ENCODE results near the gene NOTCH4. TPM values are rescaled to one million over a fixed set of nuclear protein-coding genes. Genes with fewer than 3 reads are reported as not detected.

The NOTCH4 gene
- total and polyA plus RNA-seq, 9 of the 15 experiments (the other 6 are each of a cell fraction or from before 2014, with no cell fraction given), result 0.24 to 4.3 (median 1.7) TPM

- TF ChIP-seq, protein P1, sequence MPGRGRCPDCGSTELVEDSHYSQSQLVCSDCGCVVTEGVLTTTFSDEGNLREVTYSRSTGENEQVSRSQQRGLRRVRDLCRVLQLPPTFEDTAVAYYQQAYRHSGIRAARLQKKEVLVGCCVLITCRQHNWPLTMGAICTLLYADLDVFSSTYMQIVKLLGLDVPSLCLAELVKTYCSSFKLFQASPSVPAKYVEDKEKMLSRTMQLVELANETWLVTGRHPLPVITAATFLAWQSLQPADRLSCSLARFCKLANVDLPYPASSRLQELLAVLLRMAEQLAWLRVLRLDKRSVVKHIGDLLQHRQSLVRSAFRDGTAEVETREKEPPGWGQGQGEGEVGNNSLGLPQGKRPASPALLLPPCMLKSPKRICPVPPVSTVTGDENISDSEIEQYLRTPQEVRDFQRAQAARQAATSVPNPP (IDR thresholded peaks at IDR 0.05; ENCODE audit: borderline replicate concordance, insufficient read depth, insufficient read length), result no peak
- peak; percentile 60; the same call in 1 of the 2 replicates for TF ChIP-seq ZBTB7A (IDR thresholded peaks at IDR 0.05; ENCODE audit: borderline replicate concordance, control insufficient read depth, low read depth, low read length)
- TF ChIP-seq KAT8 (IDR thresholded peaks at IDR 0.05; ENCODE audit: low read depth), result no peak
- TF ChIP-seq NCOA2 (IDR thresholded peaks at IDR 0.05; ENCODE audit: partially characterized antibody in 2 of 2), result no peak
- no peak for TF ChIP-seq GTF2A2 (tag; IDR thresholded peaks at IDR 0.05)
- no peak for TF ChIP-seq STAT5A (IDR thresholded peaks at IDR 0.05; ENCODE audit: borderline replicate concordance, low read length)
- TF ChIP-seq ZNF23 (CRISPR knock-in tag; IDR thresholded peaks at IDR 0.05), result no peak
- TF ChIP-seq SRSF7 (optimal IDR thresholded peaks at IDR 0.05; ENCODE audit: low read depth, low read length), result no peak
- peak; percentile 75 for TF ChIP-seq ATF3 (IDR thresholded peaks at IDR 0.05)
- TF ChIP-seq ATF3 (CRISPR knock-in tag; conservative IDR thresholded peaks at IDR 0.05), result no peak
- TF ChIP-seq TCF3 (CRISPR knock-in tag; IDR thresholded peaks at IDR 0.05), result peak; percentile 34
- TF ChIP-seq, protein P2, sequence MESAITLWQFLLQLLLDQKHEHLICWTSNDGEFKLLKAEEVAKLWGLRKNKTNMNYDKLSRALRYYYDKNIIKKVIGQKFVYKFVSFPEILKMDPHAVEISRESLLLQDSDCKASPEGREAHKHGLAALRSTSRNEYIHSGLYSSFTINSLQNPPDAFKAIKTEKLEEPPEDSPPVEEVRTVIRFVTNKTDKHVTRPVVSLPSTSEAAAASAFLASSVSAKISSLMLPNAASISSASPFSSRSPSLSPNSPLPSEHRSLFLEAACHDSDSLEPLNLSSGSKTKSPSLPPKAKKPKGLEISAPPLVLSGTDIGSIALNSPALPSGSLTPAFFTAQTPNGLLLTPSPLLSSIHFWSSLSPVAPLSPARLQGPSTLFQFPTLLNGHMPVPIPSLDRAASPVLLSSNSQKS (CRISPR knock-in tag; IDR thresholded peaks at IDR 0.05), result no peak
- no peak for TF ChIP-seq ZNF140 (CRISPR knock-in tag; IDR thresholded peaks at IDR 0.05)
- TF ChIP-seq, protein P3, sequence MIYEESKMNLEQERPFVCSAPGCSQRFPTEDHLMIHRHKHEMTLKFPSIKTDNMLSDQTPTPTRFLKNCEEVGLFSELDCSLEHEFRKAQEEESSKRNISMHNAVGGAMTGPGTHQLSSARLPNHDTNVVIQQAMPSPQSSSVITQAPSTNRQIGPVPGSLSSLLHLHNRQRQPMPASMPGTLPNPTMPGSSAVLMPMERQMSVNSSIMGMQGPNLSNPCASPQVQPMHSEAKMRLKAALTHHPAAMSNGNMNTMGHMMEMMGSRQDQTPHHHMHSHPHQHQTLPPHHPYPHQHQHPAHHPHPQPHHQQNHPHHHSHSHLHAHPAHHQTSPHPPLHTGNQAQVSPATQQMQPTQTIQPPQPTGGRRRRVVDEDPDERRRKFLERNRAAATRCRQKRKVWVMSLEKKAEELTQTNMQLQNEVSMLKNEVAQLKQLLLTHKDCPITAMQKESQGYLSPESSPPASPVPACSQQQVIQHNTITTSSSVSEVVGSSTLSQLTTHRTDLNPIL (CRISPR knock-in tag; IDR thresholded peaks at IDR 0.05), result no peak
- TF ChIP-seq ZNF253 (CRISPR knock-in tag; conservative IDR thresholded peaks at IDR 0.05), result no peak
- TF ChIP-seq MXI1 (IDR thresholded peaks at IDR 0.05; ENCODE audit: low read depth, low read length), result no peak
- TF ChIP-seq BRCA1 (IDR thresholded peaks at IDR 0.05), result no peak
- TF ChIP-seq BRCA1 (CRISPR knock-in tag; IDR thresholded peaks at IDR 0.05), result no peak
- no peak for TF ChIP-seq ELF2 (CRISPR knock-in tag; IDR thresholded peaks at IDR 0.05)
- no peak for TF ChIP-seq SETDB1 (IDR thresholded peaks at IDR 0.05; ENCODE audit: low read length)
- TF ChIP-seq, protein P4, sequence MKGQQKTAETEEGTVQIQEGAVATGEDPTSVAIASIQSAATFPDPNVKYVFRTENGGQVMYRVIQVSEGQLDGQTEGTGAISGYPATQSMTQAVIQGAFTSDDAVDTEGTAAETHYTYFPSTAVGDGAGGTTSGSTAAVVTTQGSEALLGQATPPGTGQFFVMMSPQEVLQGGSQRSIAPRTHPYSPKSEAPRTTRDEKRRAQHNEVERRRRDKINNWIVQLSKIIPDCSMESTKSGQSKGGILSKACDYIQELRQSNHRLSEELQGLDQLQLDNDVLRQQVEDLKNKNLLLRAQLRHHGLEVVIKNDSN (CRISPR knock-in tag; IDR thresholded peaks at IDR 0.05), result no peak
- no peak for TF ChIP-seq XRCC4 (IDR thresholded peaks at IDR 0.05; ENCODE audit: extremely low read depth, insufficient read depth, insufficient read length)
- TF ChIP-seq, protein P5, sequence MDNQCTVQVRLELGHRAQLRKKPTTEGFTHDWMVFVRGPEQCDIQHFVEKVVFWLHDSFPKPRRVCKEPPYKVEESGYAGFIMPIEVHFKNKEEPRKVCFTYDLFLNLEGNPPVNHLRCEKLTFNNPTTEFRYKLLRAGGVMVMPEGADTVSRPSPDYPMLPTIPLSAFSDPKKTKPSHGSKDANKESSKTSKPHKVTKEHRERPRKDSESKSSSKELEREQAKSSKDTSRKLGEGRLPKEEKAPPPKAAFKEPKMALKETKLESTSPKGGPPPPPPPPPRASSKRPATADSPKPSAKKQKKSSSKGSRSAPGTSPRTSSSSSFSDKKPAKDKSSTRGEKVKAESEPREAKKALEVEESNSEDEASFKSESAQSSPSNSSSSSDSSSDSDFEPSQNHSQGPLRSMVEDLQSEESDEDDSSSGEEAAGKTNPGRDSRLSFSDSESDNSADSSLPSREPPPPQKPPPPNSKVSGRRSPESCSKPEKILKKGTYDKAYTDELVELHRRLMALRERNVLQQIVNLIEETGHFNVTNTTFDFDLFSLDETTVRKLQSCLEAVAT (IDR thresholded peaks at IDR 0.05), result peak in 1 of 2 experiments; percentile 63; a peak in 3 of 4 replicates
Observed at GRCh38 chr6:32168807-32169591, 54.9 kb downstream of the NOTCH4 start (continued).

Measured in K562 (cell line).